Activated T-helper 2 cell treated with anti-CD3 and anti-CD28 coated beads, Interferon-gamma antibody, Interleukin-2, Interleukin-4, amounts not matched to agents 10 μg/mL and 5 μg/mL and 100 μg/mL, durations not matched to agents 14 hours and 24 hours and 36 hours (primary cell): ENCODE measurements around the gene ATP5PF. TPM values are rescaled to one million over a fixed set of nuclear protein-coding genes. Genes with fewer than 3 reads are reported as not detected.

Source experiments
- total RNA-seq: library from RNA; stranded (reverse); gene quantifications from 2 replicates; pipeline ENCODE4 v1.2.3, GENCODE V29; 2022

ATP5PF gene
- total RNA-seq, 1 donor from 2014 or later = 163 TPM

Other genes starting within 250 kb of the ATP5PF start
- 53.1 and 54.4 TPM in 2 replicates for gene MRPL39, start 127.4 kb downstream of the ATP5PF start, total RNA-seq
- 0.28 and 0.64 TPM in 2 replicates for gene JAM2, start 95.6 kb downstream of the ATP5PF start, total RNA-seq
- gene GABPA, start 68 bp upstream of the ATP5PF start, total RNA-seq = 22.7 and 26.3 TPM in 2 replicates